Endothelial cell of umbilical vein (primary cell): ENCODE results near the gene LYRM9. TPM values are rescaled to one million over a fixed set of nuclear protein-coding genes. Genes with fewer than 3 reads are reported as not detected.

ENCODE experiments used
- BruUV-seq: library from RNA; stranded (reverse); fragments of 400-500 nt; replicated peaks from 2 replicates; lab custom pipeline; 2021; lab: Mats Ljungman, UMichigan
- CTCF ChIA-PET: fragments of 300-600, 350-600 bp; sonication (Branson Sonifier 250); formaldehyde crosslinking; loops from one replicate; lab custom pipeline; 2021; ENCODE audit warnings: antibody characterized with exemption, inconsistent platforms; lab: Charles Lee
- POLR2A ChIA-PET: fragments of 300-600, 350-600 bp; sonication (Branson Sonifier 250); formaldehyde crosslinking; loops from one replicate; lab custom pipeline; 2021; ENCODE audit warnings: antibody characterized with exemption, inconsistent platforms; lab: Charles Lee
- DNase-seq: peaks from one replicate; pipeline ENCODE4 v3.0.0-alpha.2; 2011; ENCODE audit warnings: low read depth, low spot score
- FAIRE-seq: peaks from 2 replicates; lab custom pipeline; 2011; peaks lifted over from hg19 to GRCh38; lab: Jason Lieb, UNC
- H2AFZ ChIP-seq: 2 replicates; pipeline ENCODE4 v1.6.0; 2012; ENCODE audit warnings: low read depth, low read length, control low read depth, inconsistent platforms
- H3K27ac ChIP-seq: 2 replicates; pipeline ENCODE4 v1.5.1; 2011; ENCODE audit warnings: low read depth, mild to moderate bottlenecking, control low read depth, low read length, moderate library complexity; ENCODE audit not compliant: insufficient read depth
- H3K27me3 ChIP-seq, 2 experiments: 2 replicates each; pipeline versions ENCODE4 v1.6.0 to v1.6.1; 2011; ENCODE audit warnings: low read length in 2 of 2, mixed read lengths in 1 of 2; ENCODE audit not compliant: control insufficient read depth in 2 of 2, insufficient read depth in 2 of 2
- H3K36me3 ChIP-seq, 2 experiments: 2 replicates in 1 of 2; 3 replicates in 1 of 2; pipeline ENCODE4 v1.5.1; 2011; ENCODE audit warnings: low read length in 2 of 2, mild to moderate bottlenecking in 1 of 2, moderate library complexity in 1 of 2; ENCODE audit not compliant: control insufficient read depth in 2 of 2, insufficient read depth in 2 of 2; ENCODE audit errors: extremely low read depth in 1 of 2
- H3K4me1 ChIP-seq: 3 replicates; pipeline ENCODE4 v1.5.1; 2011; ENCODE audit warnings: mild to moderate bottlenecking, low read length; ENCODE audit not compliant: control insufficient read depth, insufficient read depth; ENCODE audit errors: extremely low read depth
- H3K4me2 ChIP-seq: 2 replicates; pipeline ENCODE4 v1.6.1; 2011; ENCODE audit warnings: low read length, control low read depth, mixed read lengths; ENCODE audit not compliant: insufficient read depth
- H3K4me3 ChIP-seq, 3 experiments: fragments of 200-600 bp in 1 of 3; sonication (generic), shearing (Covaris generic) in 1 of 3; replicated peaks in 1 of 3; 2 replicates each; pipeline ENCODE4 v1.5.1; 2011 to 2016; ENCODE audit warnings: control low read depth in 3 of 3, low read length in 3 of 3, mild to moderate bottlenecking in 2 of 3, inconsistent platforms in 1 of 3, low read depth in 1 of 3, moderate library complexity in 1 of 3; ENCODE audit not compliant: insufficient read depth in 1 of 3
- H3K79me2 ChIP-seq: 2 replicates; pipeline ENCODE4 v1.6.0; 2012; ENCODE audit warnings: low read length, inconsistent platforms; ENCODE audit not compliant: control insufficient read depth, insufficient read depth
- H3K9ac ChIP-seq: replicated peaks from 2 replicates; pipeline ENCODE3; 2011; ENCODE audit warnings: low read length, control low read depth; ENCODE audit not compliant: insufficient read depth; ENCODE audit errors: extremely low read depth
- H3K9me1 ChIP-seq: replicated peaks from 3 replicates; pipeline ENCODE4 v1.6.0; 2011; ENCODE audit warnings: mild to moderate bottlenecking, low read length; ENCODE audit not compliant: control insufficient read depth, insufficient read depth; ENCODE audit errors: extremely low read depth
- H3K9me3 ChIP-seq: replicated peaks from 2 replicates; pipeline ENCODE4 v1.5.1; 2012; ENCODE audit warnings: low read length, inconsistent platforms; ENCODE audit not compliant: control insufficient read depth, insufficient read depth
- H4K20me1 ChIP-seq: replicated peaks from 2 replicates; pipeline ENCODE3; 2011; ENCODE audit warnings: mild to moderate bottlenecking, low read length; ENCODE audit not compliant: control insufficient read depth, insufficient read depth; ENCODE audit errors: extremely low read depth
- CTCF ChIP-seq, 2 donors: IDR thresholded peaks; 1 replicate in 1 of 2; 2 replicates in 1 of 2; pipeline ENCODE4 v1.5.1; 2011; ENCODE audit warnings: low read length in 2 of 2, mild to moderate bottlenecking in 2 of 2, moderate library complexity in 2 of 2, control low read depth in 1 of 2, inconsistent platforms in 1 of 2, low read depth in 1 of 2; ENCODE audit not compliant: insufficient read depth in 1 of 2; ENCODE audit errors: extremely low read depth in 1 of 2
- EZH2 ChIP-seq: IDR thresholded peaks from 2 replicates; pipeline ENCODE4 v1.6.1; 2012; ENCODE audit warnings: borderline replicate concordance, low read depth, mild to moderate bottlenecking, moderate library complexity, low read length, inconsistent platforms; ENCODE audit not compliant: severe bottlenecking
- FOS ChIP-seq: IDR thresholded peaks from 2 replicates; pipeline ENCODE4 v1.6.1; 2011; ENCODE audit warnings: mild to moderate bottlenecking, low read length, moderate library complexity, borderline replicate concordance; ENCODE audit not compliant: insufficient read depth
- GATA2 ChIP-seq: IDR thresholded peaks from 2 replicates; pipeline ENCODE4 v1.7.0; 2011; ENCODE audit warnings: low read depth, mild to moderate bottlenecking, moderate library complexity, mixed read lengths, low read length; ENCODE audit not compliant: insufficient read length, insufficient read depth
- JUN ChIP-seq: IDR thresholded peaks from 2 replicates; pipeline ENCODE4 v1.6.1; 2011; ENCODE audit warnings: borderline replicate concordance, low read depth; ENCODE audit not compliant: insufficient read length, insufficient read depth
- MAX ChIP-seq: IDR thresholded peaks from 2 replicates; pipeline ENCODE4 v1.6.1; 2011; ENCODE audit not compliant: insufficient read depth, insufficient read length
- MYC ChIP-seq: IDR thresholded peaks from one replicate; pipeline ENCODE4 v1.6.1; 2011; ENCODE audit warnings: mild to moderate bottlenecking, low read depth, low read length
- POLR2A ChIP-seq: IDR thresholded peaks from 2 replicates; pipeline ENCODE4 v1.6.1; 2012; ENCODE audit warnings: low read depth, mild to moderate bottlenecking, control low read depth, low read length
- POLR2AphosphoS5 ChIP-seq: IDR thresholded peaks from 2 replicates; pipeline ENCODE4 v1.6.1; 2012; ENCODE audit warnings: low read depth, mild to moderate bottlenecking, control low read depth, low read length, moderate library complexity; ENCODE audit not compliant: insufficient read depth
- dilution Hi-C: fragments of 300-500 bp; cut with MboI; formaldehyde crosslinking; loops from one replicate; pipeline ENCODE4 v1.15.0; 2019; ENCODE audit warnings: low sequenced_read_pairs; ENCODE audit not compliant: extremely low pct_ligation_motif_present
- intact Hi-C: fragments of 100-400 bp; cut with micrococcal nuclease; formaldehyde crosslinking; loops from one replicate; pipeline ENCODE4 v1.10.0; 2022
- polyA plus RNA-seq, 4 experiments: library from polyadenylated mRNA; depleted of rRNA in 3 of 4; stranded (reverse) in 3 of 4; unstranded in 1 of 4; fragments of >200 nt; gene quantifications; 2 replicates each; pipeline versions ENCODE4 v1.2.1 to v1.2.3, GENCODE V29; 2011 to 2012; ENCODE audit warnings: missing spikeins in 1 of 4
- total RNA-seq: library from RNA; stranded (reverse); gene quantifications from 2 replicates; pipeline ENCODE4 v1.2.3, GENCODE V29; 2021

Gene LYRM9
- total and polyA plus RNA-seq, 2 donors (not counting 3 experiments of a cell fraction or from before 2014, with no cell fraction given): 3.0 to 4.0 TPM

GRCh38 chr17:27849474-27850185 lies 43.5 kb downstream of the LYRM9 start:
- POLR2A ChIA-PET: no interaction called here
- CTCF ChIA-PET: no interaction called here
- Histone ChIP-seq H3K27me3 (peaks cover 9 to 13% of the 10 kb centered on the region in 2 experiments), H2AFZ (no peak overlapping the region), H3K4me1 (no peaks in the 10 kb centered on the region), H3K4me2 (no peak overlapping the region), H4K20me1 (no peaks in the 10 kb centered on the region), H3K9ac (no peak overlapping the region), H3K36me3 (no peaks in the 10 kb centered on the region), H3K27ac (no peak overlapping the region), H3K79me2 (no peaks in the 10 kb centered on the region), H3K9me3 (no peaks in the 10 kb centered on the region), H3K9me1 (no peaks in the 10 kb centered on the region), H3K4me3 (no peak overlapping the region)
- TF ChIP-seq CTCF (IDR thresholded peaks at IDR 0.05; ENCODE audit: extremely low read depth in 1 of 2, insufficient read depth in 1 of 2, low read depth in 1 of 2, low read length in 2 of 2): no peak
- TF ChIP-seq FOS: no peak
- TF ChIP-seq GATA2: no peak
- TF ChIP-seq POLR2A: no peak
- TF ChIP-seq JUN: no peak
- TF ChIP-seq MAX: no peak
- TF ChIP-seq MYC: no peak
- no peak for TF ChIP-seq EZH2
- TF ChIP-seq POLR2AphosphoS5: no peak
- FAIRE-seq (no peak), DNase-seq (no peak)
- intact Hi-C loops: no loop called here
- BruUV-seq: no TSS peak
- dilution Hi-C loops: no loop called here
